Esophagus muscularis mucosa (tissue), 2 donors: Measurements from ENCODE around the gene TBC1D14.

Experiments
- EP300 ChIP-seq: sonication (generic); formaldehyde crosslinking; IDR thresholded peaks from one replicate; pipeline ENCODE4 v1.6.1; 2017; ENCODE audit warnings: antibody characterized with exemption
- POLR2A ChIP-seq: fragments of 450-650 bp; IDR thresholded peaks from one replicate; pipeline ENCODE4 v1.6.1; 2017; ENCODE audit warnings: antibody characterized with exemption, moderate library complexity, mild to moderate bottlenecking, low read depth

DNA sequence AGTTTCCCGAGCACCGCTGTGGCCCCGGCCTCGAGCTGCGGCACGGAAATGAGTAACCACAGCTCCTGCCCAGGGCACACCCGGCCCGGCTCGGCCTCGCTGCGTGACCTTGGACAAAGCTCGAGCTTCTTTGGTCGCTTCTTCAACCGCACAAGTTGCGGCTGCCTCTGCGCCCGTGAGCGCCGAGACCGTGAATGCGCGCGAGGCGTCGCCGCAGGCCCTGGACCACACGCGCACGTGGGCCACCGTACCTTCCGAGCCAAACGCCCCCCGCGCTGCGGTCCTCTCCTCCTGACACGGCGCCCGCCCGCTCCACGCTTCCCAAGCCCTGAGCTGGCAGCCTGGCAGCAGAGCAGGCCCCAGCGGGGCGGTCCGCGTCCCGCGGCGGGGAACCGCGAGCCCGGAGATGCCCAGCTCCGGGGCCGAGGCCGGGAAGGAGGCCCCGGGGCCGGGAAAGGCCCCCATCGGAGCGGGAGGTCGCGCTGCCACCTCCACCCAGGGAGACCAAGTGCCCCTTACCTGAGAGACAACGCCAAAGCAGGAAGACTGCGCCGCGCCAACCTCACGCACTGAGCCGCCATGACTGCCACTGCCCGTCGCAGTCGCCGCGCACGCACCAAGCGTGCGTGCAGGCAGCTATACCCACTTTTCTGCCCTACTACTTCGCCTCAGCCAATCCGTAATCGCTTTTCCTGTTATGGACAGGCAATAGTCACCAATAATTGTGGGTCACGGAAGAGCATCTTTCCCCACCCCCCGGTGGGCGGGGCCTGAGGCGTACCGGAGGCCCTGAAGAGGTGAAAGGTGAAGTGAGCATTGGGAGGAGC, 158.0 kb downstream of the TBC1D14 start, which contains the start of gene GRPEL1:
- no peak for TF ChIP-seq EP300
- peak; percentile 97 for TF ChIP-seq POLR2A
